NCI-H1417 treated with DMSO at 0.1 percent for 48 hours (cell line): ENCODE results near the gene NCDN.

Source experiments
- DNase-seq: peaks from one replicate; lab custom pipeline; 2025; lab: John Stamatoyannopoulos, UW

NCDN gene

DNA sequence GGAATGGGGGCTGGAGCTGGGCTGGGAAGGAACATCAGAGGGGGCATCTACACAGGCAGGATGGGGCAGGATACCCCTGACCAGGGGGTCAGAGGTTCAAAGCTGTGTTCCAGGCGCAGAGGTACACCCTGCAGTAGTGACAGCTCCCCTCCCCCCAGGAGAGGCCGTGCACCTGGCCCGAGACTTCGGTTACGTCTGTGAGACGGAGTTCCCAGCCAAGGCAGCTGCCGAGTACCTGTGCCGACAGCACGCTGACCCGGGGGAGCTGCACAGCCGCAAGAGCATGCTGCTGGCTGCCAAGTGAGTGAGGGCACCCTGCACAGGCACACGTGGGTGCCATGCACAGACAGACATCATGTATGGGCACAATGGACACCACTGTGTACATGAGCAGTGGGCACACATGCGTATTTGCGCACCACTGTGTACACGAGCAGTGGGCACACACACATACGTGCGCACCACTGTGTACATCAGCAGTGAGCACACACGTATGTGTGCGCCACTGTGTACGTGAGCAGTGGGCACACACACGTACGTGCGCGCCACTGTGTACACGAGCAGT lies 33.0 kb downstream of the NCDN start:
- DNase-seq: no peak

DNA sequence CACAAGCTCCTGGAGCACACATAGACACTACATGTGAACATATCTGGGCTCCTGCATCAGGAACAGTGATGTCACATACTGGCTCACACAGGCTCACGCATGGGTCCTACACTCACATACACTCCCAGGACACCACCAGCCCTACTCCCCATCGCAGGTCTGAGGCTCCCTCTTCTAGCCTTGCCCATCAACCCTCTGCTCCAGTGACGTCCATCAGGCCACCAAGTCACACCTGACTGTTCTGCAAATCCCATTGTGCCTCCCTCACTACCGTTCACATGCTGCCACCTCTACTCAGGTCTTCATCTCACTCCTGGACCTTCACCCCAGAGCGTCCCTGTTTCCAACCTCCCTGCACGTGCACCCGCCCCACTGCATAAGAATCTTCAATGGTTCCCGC lies 33.6 kb downstream of the NCDN start:
- DNase-seq: no peak

DNA sequence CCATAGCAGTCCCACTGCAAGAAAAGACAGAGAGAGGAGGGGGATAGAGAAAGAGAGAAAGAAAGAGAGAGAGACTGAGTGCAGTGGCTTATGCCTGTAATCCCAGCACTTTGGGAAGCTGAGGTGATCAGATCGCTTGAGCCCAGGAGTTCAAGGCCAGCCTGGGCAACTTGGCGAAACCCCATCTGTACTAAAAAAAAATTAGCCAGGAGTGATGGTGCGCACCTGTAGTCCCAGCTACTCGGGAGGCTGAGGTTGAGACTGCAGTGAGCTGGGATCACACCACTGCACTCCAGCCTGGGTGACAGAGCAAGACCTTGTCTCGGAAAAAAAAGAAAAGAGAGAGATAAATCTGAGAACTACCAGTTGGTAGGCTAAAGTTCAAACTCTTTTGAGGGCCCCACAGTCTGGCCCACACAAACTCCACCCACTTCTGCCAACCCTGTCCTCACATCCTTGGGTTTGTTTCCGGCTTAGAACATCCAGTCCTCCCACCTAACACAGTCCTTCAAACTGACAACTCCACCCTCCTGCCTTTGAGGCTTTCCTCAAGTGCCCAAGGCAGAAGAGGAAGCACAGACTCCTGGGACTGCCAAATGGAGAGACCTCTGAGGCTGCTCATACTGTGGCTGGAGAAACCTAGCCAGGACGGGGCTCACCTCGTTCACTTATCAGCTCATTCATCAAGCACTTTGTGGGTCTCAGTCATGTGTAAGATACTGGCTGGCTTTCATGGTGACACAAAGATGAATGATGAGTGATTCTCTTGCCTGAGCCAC lies 35.6 kb downstream of the NCDN start:
- no peak for DNase-seq

DNA sequence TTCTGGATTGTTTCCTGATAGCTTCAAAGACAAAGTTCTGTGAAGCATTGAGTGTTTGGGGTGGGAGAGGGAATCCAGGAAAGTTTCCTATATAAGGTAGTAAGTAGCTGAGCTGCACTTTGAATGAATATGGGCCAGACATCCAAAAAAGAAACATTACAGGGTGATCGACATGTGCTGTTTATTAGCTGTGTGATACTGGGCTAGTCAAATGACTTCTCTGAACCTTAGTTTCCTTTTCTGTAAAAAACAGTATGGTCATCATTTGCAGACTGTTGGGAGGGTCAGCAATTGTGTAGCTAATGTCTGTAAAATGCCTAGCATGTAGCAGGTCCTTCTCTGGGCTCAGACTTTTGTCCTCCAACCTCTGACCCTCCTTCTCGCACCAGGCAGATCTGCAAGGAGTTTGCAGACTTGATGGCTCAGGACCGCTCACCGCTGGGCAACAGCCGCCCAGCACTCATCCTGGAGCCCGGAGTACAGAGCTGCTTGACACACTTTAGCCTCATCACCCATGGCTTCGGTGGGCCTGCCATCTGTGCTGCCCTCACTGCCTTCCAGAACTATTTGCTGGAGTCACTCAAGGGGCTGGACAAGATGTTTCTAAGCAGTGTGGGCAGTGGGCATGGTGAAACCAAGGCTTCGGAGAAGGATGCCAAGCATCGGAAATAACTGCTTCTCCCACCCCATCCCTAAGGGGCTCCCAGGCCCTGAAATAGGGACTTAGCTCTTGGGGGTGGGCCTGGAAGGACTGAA lies 36.6 kb downstream of the NCDN start:
- DNase-seq: no peak

DNA sequence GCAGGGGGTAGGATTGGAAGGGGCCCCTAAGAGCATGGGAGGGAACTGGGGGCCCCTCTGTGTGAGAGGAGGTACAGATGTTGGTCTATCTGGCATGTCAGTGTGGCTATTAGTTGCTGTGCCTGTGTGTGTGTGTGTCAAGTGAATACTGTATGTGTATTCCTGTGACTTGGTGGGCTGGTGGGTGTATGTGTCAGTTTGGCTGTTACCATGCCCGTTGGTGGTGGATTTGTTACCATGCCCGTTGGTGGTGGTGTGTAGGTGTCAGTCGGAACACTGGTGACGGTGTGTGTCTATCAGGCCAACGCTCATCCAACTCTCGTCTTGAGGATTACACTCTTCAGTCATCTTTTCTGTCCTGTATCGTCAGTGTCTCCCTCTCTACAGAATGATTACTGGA lies 38.1 kb downstream of the NCDN start:
- no peak for DNase-seq

DNA sequence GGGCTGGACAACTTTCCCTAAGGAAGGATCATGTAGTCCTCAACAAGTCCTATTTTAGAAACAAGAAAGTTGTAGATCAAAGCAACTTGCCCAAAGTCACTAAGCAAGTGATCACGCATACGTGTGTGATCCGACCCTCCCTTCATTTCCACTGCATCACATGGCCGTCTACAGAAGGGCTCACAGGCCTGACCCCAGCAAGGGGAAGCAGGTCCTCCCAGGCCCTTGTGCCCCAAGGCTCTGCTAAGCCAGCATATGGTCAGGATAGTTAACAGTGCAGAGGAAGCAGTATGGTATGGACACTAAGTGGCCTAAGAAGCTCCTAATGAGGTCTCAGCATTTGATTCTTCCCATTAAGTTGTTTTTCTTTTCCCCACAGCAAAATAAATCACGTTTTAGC lies 40.3 kb downstream of the NCDN start:
- DNase-seq: no peak

DNA sequence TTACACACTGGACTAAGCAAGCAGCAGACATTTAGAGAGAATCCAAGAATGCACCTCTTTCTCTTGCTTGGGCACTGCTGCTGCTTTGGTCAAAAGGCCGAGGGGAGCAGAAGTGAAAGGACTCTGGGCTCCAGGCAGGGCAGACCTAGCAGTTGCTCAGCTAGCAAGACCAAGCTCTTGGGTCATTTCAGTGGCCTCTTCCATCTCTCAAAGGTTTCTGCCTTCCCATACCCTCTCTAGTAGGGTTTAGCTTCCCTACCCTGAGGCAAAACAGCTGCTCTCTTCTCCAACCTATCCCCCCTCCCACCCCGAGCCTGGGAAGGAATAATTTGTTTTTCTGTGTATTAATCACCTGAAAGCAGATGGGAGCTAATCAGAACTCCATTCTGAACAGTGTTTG lies 41.3 kb downstream of the NCDN start:
- DNase-seq: no peak

DNA sequence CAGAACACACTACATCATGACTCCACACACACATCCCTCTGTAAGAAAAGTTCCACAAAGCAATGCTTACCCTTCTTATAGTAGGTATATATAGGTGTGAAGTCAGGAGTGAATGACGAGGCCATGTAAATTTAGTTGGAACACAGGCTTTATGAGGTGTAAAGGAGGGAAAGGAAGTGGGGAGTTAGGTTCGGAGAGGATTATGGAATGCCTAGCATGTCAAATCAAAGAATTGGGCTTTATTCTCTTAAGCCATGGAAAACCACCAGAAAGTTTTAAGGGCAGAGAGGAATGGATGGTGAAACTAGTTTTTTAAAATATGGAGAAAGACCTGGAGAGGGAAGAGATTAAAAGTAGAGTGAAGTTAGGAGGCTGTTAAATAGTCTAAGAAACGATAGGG lies 41.8 kb downstream of the NCDN start:
- no peak for DNase-seq

DNA sequence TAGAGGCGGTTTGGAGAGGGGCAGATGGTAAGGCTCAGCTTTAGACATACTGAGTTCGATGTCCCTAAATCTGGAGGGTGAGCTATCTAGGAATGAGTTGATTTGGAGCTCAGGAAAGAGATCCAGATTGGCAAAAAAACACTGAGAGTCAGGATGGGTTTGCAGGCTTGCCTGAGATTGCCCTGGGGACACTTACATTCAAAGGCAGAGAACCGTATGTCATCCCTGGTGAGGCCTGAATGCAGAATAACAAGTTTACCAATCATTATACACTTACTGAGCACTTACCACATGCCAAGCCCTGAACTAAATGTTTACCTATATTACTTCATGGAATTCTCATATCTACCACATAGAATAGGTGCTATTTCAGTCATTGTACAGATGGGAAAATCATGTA lies 43.0 kb downstream of the NCDN start:
- no peak for DNase-seq

DNA sequence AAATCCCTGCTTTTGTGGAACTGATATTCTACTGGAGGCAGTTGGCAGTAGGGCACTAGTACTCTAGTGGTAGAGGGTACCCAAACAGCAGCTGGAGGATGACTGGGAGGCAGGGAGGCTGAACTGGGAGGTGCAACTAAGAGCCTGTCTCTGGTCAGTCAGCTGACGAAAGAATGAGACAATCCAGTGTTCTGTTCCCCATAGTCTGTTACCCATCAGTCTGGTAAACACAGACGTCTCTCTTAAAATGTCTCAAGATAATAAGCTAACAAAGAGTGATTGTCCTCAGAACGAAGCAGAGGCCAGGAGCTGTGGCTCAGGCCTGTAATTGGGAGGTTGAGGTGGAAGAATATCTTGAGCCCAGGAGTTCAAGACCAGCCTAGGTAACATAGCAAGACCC lies 45.9 kb downstream of the NCDN start:
- no peak for DNase-seq

DNA sequence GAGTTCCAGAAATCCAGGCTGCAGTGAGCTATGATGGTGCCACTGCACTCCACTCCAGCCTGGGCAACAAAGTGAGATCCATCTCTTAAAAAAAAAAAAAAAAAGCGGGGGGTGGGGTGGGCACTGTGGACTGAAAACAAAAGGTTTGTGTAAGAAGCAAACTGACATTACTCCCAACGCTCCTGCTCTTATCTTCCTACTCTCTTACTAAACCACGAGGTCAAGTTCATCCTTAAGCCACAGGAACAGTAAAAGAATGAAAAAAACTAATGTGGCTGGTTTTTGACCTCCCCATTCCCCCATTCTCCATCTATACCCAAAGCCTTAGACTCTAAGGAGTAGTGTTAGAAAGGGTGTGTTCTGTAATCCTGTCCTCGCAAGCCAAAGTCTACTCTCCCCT lies 46.3 kb downstream of the NCDN start:
- DNase-seq: no peak

DNA sequence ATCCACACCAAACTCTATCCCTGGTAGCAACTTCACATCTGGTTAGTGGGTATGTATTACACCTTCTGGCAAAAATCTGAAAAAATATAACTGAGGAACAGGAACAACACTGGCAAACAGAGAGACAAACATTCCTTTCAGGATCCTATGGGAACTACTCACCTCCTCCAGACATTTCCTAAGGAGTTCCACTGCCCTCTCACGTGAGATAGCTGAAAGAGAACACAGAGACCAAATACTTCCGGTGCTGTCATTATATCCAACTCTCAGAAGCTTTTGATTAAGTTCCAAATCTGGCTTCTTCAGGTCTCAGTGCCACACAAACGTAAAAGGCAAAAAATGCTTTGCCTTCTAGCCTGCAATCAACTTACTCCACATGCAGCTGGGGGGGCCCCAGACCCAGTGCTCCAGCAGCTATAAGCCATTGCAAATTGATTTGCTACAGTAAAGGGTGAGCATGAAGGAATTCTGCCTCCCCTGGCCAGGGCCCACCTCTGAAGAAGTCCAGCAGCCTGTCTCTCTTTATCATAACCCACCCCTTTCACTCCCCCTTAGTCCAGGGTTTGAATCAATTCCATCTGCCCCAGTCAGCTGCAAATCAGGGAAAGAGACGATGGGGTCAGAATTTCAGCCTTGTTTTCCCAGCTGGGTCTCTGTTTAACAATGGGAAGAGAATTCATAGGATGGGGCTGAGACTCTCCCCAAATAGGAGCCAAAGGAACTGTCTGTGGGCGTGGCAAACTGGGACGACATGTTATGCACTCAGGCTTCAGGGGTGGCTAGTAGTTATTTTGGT lies 47.7 kb downstream of the NCDN start:
- no peak for DNase-seq

DNA sequence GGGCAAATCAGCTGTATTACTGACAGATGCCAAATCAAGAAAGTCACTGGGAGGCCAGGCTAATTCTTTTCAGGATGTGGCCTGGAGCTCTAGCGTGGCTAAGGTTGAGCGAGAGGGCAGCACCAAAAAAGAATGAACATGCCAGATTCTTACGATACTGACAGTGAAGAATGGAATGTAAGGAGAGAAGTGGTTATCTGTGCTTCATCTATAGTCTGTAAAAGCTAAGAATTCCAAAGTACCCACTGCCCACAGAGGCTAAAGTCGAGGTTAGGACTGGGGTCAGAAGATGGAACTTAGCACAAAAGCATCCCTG lies 48.2 kb downstream of the NCDN start:
- no peak for DNase-seq

DNA sequence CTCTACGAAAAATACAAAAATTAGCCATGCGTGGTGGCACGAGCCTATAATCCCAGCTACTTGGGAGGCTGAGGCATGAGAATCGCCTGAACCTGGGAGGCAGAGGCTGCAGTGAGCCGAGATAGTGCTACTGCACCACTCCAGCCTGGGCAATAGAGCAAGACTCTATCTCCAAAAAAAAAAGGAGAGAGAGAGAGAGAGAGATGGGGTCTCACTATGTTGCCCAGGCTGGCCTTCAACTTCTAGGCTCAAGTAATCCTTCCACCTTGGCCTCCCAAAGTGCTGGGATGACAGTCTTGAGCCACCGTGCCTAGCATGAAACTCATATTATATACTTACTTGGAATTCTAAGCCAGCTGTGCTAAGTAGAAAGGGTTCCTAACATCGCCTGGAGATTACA lies 54.1 kb downstream of the NCDN start:
- no peak for DNase-seq

DNA sequence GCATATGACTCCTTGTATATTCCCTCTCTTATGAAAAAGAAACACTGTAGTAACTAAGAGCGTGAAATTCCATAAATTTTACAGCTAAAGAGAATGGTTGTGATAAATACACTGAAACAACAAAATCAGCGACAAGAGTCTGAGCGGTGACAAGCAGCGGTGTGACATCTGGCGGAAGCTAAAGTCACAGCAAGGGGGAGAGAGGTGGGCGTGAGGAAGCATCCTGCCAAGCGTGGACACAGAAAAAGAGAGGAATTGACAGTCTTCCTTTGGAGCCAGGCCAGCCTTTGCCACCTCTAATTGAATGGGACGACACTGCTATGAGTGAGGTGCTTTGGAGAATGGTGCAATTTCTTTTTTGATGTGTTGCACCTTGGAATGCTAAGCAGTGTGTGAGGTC lies 57.8 kb downstream of the NCDN start:
- no peak for DNase-seq
